NCI-H460 (cell line): Measurements from ENCODE around the gene C19orf38. TPM values are rescaled to one million over a fixed set of nuclear protein-coding genes. Genes with fewer than 3 reads are reported as not detected.

Source experiments
- DNase-seq: peaks from one replicate; pipeline ENCODE4 v3.0.0-alpha.2; 2016; ENCODE audit warnings: low read depth; ENCODE audit errors: extremely low read depth
- small RNA-seq, 2 experiments: library from RNA; depleted of rRNA; stranded (forward); fragments of <200 nt; gene quantifications; one replicate each; pipeline ENCODE3, GENCODE V24; 2014
- total RNA-seq: library from RNA; depleted of rRNA; stranded (reverse); fragments of >200 nt; shearing (Covaris generic); gene quantifications from 2 replicates; pipeline ENCODE4 v1.2.3, GENCODE V29; 2014; rRNA removed

C19orf38 gene
- total RNA-seq, 1 experiment from 2014 or later = 0.50 TPM

- DNase-seq = no peak
These were observed 47.7 kb downstream of the C19orf38 start for GRCh38 chr19:10895920-10896319.

DNA sequence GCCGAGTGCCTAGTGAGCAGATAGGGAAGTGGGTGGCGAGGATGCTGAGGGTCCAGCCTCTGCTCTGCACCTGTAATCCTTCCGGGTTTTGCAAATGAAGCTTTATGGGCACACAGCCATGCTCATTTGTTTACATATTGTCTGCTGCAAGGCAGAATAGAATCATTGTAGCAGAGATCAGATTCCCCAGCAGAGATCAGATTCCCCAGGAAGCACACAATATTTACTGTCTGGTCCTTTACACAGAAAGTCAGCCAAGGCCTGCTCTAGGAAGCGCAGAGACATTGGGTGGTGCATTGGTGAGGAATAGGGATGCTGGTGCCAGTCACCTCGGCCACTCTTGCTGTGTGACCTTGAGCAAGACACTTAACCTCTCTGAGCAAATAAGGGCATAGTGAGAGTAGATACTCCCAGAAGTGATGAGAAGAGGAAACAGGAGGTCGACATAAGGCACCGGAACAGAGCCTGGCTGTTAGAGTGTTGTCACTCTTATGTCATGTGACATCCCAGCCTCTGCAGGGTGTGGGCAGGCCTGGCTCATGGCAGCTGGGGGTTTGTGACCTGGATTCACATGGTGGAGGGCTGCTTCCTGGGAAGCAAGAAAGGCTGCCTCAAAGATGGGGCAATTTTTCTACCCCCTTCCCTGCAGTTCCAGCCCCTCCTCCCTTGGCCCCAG is 48.8 kb downstream of the C19orf38 start:
- no peak for DNase-seq

DNA sequence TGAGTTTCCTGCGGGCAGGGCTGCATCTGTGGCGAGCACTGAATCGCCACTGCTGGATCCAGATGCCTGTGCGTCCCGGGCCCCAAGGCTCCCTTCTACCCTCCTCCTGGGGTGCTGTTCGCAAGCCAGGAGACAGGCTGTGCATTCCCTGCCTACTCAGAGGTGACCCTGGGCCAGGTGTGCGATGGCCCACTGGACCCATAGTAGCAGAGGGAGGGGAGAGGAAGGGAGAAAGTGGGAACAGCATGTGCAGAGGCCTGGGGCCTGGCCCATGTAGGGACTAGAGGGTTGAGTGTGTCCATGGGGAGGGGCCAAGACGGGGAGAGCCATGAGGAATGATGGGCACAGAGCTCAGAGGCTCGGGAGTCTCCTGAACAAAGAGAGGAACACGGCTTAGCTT is 50.4 kb downstream of the C19orf38 start:
- DNase-seq = no peak

- DNase-seq = no peak
These were observed 51.0 kb downstream of the C19orf38 start for GRCh38 chr19:10899151-10899653.

DNA sequence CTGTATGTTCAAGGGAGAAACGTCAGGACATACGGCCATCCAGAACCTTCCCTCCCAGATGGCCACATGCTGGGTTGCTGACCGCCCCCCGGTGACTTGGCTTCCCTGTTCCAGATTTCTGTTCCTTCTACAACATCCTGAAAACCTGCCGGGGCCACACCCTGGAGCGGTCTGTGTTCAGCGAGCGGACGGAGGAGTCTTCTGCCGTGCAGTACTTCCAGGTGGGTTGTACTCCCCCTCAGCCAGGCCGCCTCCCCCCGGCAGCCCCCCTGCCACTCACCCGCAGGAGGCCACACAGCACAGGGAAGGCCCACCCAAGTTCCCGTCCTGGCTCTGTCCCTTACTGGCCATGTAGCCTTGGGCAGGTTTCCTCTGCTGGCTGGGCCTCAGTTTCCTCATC is 59.7 kb downstream of the C19orf38 start:
- DNase-seq = no peak

- DNase-seq = no peak
These were observed 60.3 kb downstream of the C19orf38 start for GRCh38 chr19:10908380-10908960.

DNA sequence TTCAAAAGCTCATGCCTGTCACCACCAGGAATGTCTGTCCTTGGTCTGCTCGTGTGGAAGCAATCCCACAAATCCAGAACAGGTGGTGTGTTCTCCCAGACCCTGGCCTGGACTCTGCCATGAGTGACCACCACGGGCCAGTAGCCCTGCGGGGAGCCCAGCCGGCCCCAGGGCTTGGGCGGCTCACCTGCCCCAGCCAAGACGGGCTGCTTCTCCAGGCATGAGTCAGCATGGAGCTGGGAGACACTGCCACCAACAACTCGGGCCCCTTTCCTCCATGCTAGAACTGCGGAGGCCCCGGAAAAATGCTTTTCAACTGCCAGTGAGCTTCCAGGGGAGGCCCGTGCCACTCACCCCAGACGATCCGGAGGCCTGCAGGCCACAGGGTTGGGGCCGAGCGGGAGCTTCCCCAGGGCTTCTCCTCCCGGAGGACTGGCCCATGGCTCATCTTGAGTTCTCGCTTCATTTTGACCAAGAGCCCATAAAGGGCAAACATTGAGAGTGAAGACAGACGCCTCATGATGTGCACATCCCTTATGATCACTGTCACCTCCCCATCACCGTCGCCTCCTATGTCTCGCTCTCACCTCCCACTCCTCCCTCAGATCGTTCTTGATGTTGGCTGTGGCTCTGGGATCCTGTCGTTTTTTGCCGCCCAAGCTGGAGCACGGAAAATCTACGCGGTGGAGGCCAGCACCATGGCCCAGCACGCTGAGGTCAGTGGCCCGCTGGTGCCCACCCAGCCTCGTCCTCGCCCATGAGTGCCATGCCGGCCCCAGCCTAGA is 63.6 kb downstream of the C19orf38 start:
- DNase-seq = no peak

- DNase-seq = no peak
These were observed 64.4 kb downstream of the C19orf38 start for GRCh38 chr19:10912619-10913018.

DNA sequence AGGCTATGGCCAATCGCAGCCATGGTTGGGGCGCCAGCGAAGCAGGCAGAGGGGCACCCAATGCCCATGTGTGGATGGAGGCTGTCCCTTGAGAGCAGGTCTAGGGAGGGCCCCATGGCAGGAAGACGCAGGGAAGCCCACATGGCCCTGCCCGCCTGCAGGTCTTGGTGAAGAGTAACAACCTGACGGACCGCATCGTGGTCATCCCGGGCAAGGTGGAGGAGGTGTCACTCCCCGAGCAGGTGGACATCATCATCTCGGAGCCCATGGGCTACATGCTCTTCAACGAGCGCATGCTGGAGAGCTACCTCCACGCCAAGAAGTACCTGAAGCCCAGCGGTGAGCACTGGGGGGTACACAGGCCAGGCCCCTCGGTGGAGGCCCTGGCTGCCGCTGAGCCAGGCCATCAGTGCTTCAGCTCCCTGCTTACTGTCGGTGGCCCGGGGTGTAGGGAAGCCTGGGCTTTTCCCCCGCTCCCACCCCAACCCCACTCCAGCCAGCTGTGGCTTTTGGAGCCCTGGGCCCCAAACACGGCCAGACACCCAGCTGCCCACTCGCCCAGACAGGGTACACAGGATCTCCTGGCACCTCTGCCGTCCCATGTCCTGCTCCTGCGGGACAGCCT is 65.6 kb downstream of the C19orf38 start:
- DNase-seq = no peak

DNA sequence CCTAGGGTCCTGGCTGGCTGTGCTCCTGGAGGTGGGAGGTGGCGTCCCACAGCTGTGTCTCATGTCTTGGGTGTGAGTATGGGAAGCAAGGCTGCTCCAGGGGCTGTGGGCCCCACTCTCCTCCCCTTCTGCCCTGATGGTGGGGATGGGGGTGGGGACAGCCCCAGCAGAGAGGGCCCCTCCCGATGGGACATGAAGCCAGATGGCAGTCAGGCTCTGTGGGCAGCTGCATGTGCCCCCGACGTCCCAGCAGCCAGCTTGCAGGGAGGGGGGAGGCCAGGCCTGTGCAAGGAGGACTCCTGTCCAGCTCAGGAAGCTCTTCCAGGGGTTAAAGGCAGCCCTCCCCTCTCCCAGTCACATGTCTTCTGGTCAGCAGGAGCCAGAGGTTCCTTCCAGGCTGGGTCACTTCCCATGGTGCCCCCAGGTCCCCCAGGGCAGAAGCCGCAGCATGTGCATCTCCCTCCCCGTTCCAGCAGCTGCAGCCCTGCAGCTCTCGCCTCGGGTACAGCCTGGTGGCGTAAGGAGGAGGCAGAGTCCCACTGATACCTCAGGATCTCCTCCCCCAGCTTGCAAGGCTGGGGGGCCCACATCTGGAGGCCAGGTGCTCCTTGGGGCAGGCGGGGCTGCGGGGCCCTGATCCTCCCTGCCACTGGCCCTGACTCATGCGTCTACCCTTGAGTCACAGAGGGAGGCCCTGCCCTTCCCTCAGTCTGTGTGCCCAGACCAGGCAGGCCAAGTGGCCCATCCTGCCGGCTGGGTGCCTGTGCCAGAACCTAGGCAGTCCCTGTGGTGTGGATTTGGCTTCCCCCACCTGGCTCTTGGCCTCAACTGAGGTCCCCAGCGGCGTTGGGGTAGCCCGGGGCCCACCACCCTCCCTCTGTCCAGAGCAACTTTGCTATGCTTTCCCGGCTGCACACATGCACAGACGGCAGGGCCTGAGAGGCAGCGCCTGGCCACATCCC is 67.2 kb downstream of the C19orf38 start:
- DNase-seq = no peak

DNA sequence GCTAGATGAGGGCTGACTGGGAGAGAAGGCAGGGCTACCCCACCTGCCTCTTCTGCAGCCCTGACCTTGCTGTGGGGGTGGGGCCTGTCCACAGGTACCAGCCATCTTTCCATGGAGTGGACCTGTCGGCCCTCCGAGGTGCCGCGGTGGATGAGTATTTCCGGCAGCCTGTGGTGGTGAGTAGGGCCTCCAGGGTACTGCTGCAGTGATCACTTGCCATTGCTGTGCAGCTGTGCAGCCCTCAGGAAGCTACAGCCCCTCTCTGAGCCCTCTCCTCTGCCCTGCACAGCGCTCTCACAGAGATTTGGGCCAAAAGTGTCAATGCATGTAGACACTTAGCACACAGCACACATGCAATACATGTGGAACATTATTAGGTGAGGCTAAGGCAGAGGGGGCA is 68.4 kb downstream of the C19orf38 start:
- DNase-seq = no peak

GRCh38 chr19:10918359-10918758 is 70.1 kb downstream of the C19orf38 start:
- DNase-seq = no peak

Small RNA genes within 50 kb of the gene (small RNA-seq; reads per million reads assigned to genes)
- gene MIR199A1 = 0 reads per million in 2 experiments
- 0 reads per million in 2 experiments for gene MIR6793

Other genes starting within 250 kb of the C19orf38 start
- gene SLC44A2, start 222.9 kb upstream of the C19orf38 start, total RNA-seq = 2.6 TPM in 2 replicates
- 101 and 112 TPM in 2 replicates for gene ILF3, start 194.1 kb upstream of the C19orf38 start, total RNA-seq
- 30.0 and 31.2 TPM in 2 replicates for gene QTRT1, start 147.0 kb upstream of the C19orf38 start, total RNA-seq
- 33.8 and 38.8 TPM in 2 replicates for gene DNM2, start 130.3 kb upstream of the C19orf38 start, total RNA-seq
- gene TMED1, start 12.2 kb upstream of the C19orf38 start, total RNA-seq = 14.2 and 17.0 TPM in 2 replicates
- gene CARM1, start 23.1 kb downstream of the C19orf38 start, total RNA-seq = 30.0 and 30.6 TPM in 2 replicates
- gene YIPF2, start 80.2 kb downstream of the C19orf38 start, total RNA-seq = 26.6 and 28.5 TPM in 2 replicates
- 16.5 and 16.6 TPM in 2 replicates for gene TIMM29, start 80.4 kb downstream of the C19orf38 start, total RNA-seq
- 52.7 and 53.4 TPM in 2 replicates for gene SMARCA4, start 112.6 kb downstream of the C19orf38 start, total RNA-seq
- gene LDLR, start 241.0 kb downstream of the C19orf38 start, total RNA-seq = 30.4 and 33.7 TPM in 2 replicates